Upper lobe of left lung (tissue), 4 donors: ENCODE data around the gene PCGF3.

Experiments used
- CTCF ChIP-seq, 6 experiments: fragments of 450-650 bp in 4 of 6; fragments of 200-600 bp in 2 of 6; sonication (generic) in 2 of 6; IDR thresholded peaks; one replicate each; pipeline ENCODE4 v1.5.1; 2016 to 2019; ENCODE audit warnings: antibody characterized with exemption in 6 of 6
- EP300 ChIP-seq, 4 donors: sonication (generic); formaldehyde crosslinking; IDR thresholded peaks; one replicate each; pipeline ENCODE4 v1.5.1; 2017; ENCODE audit warnings: antibody characterized with exemption in 4 of 4, control low read depth in 2 of 4
- POLR2A ChIP-seq, 4 donors: fragments of 450-650 bp; IDR thresholded peaks; one replicate each; pipeline ENCODE4 v1.5.1; 2016 to 2017; ENCODE audit warnings: antibody characterized with exemption in 4 of 4, mild to moderate bottlenecking in 2 of 4
- POLR2AphosphoS5 ChIP-seq, 2 donors: sonication (generic); formaldehyde crosslinking; IDR thresholded peaks; one replicate each; pipeline ENCODE4 v1.5.1; 2017; ENCODE audit warnings: antibody characterized with exemption in 2 of 2

- no peak for TF ChIP-seq CTCF (IDR thresholded peaks at IDR 0.05)
- TF ChIP-seq POLR2A (IDR thresholded peaks at IDR 0.05) = no peak
- TF ChIP-seq POLR2AphosphoS5 (IDR thresholded peaks at IDR 0.05) = no peak
- no peak for TF ChIP-seq EP300 (IDR thresholded peaks at IDR 0.05)
Observed at GRCh38 chr4:700587-701264, 4.9 kb upstream of the PCGF3 start.
